Measurements from ENCODE around the gene AARS2. TPM values are rescaled to one million over a fixed set of nuclear protein-coding genes. Genes with fewer than 3 reads are reported as not detected.

Gene AARS2
- total and polyA plus RNA-seq, 4 donors = 1.9 to 9.6 (median 6.9) TPM

DNA sequence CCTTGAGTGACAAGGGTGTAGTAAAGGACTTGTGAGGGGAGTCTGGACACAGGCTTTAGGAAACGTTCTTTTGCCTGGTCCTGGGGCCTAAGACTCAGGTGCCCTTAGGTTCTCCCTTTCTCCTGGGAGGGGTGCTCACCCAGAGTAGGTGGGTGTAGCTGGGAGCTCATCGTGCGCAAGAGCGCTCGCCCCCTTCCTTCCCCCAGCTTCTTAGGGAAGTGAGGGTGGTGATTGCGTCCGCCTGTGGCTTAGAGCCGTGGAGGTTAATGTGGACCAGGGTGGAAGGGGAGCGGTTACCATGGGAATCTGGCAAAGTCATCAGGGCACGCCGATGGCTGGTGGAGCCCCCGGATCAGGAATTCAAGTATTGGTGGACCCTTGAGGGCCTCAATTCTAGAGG is 3.3 kb upstream of the AARS2 start:
- TF ChIP-seq TAF1 (conservative IDR thresholded peaks at IDR 0.05) (no peak), FOXA2 (IDR thresholded peaks at IDR 0.05) (no peak), HNF4A (conservative IDR thresholded peaks at IDR 0.05) (no peak), RAD21 (IDR thresholded peaks at IDR 0.05) (no peak)
- TF ChIP-seq, protein P1, sequence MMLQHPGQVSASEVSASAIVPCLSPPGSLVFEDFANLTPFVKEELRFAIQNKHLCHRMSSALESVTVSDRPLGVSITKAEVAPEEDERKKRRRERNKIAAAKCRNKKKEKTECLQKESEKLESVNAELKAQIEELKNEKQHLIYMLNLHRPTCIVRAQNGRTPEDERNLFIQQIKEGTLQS (IDR thresholded peaks at IDR 0.05) = no peak
- TF ChIP-seq, protein P2, sequence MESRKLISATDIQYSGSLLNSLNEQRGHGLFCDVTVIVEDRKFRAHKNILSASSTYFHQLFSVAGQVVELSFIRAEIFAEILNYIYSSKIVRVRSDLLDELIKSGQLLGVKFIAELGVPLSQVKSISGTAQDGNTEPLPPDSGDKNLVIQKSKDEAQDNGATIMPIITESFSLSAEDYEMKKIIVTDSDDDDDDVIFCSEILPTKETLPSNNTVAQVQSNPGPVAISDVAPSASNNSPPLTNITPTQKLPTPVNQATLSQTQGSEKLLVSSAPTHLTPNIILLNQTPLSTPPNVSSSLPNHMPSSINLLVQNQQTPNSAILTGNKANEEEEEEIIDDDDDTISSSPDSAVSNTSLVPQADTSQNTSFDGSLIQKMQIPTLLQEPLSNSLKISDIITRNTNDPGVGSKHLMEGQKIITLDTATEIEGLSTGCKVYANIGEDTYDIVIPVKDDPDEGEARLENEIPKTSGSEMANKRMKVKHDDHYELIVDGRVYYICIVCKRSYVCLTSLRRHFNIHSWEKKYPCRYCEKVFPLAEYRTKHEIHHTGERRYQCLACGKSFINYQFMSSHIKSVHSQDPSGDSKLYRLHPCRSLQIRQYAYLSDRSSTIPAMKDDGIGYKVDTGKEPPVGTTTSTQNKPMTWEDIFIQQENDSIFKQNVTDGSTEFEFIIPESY (IDR thresholded peaks at IDR 0.05) = no peak
- TF ChIP-seq, protein P3, sequence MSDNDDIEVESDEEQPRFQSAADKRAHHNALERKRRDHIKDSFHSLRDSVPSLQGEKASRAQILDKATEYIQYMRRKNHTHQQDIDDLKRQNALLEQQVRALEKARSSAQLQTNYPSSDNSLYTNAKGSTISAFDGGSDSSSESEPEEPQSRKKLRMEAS (IDR thresholded peaks at IDR 0.05) = no peak
- H3K4me3 ChIP-seq (ENCODE audit: low read depth in 1 of 3, low read length in 3 of 3) = no peak overlapping the region
- WGBS = 85% methylated on average over 12 of the region's 12 CpGs
- H3K36me3 ChIP-seq (ENCODE audit: control insufficient read depth in 4 of 4, insufficient read depth in 3 of 4, low read depth in 1 of 4, low read length in 3 of 4) = peaks cover 0 to under 1% (median 0%) of the 10 kb centered on the region in 4 donors
- no peak overlapping the region for H3K27ac ChIP-seq (ENCODE audit: low read depth in 1 of 2, low read length in 2 of 2)
- DNase-seq (ENCODE audit: low spot score) = no peak
- H3K4me1 ChIP-seq (ENCODE audit: control insufficient read depth in 4 of 4, insufficient read depth in 4 of 4, low read length in 3 of 4) = peaks cover 4 to 16% (median 8%) of the 10 kb centered on the region in 4 donors
- H3K9ac ChIP-seq (ENCODE audit: low read depth in 1 of 2, low read length in 2 of 2) = no peak overlapping the region
- no peaks in the 10 kb centered on the region for H3K9me3 ChIP-seq (ENCODE audit: control insufficient read depth in 4 of 4, low read length in 3 of 4)
- no peaks in the 10 kb centered on the region for H3K27me3 ChIP-seq (ENCODE audit: control insufficient read depth in 4 of 4, insufficient read depth in 4 of 4, low read length in 3 of 4)

DNA sequence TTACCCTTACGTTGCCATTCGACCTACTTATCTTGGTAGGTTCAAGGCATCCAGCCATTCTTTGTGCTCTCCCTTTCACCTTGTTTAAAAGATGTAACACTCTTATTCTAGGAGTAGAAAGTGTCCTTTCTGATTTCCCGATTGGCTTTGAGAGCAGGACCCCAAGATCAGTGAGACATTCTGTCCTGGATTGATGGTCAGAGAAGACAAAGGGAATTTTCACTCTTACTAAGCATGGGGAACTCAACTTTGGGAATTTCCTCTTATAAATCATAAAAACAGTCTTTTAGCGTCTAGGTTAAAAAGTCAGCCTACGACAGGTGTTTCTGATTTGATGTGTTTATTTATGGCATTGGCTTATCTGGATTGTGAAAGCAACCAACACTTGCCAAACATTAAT is 2.8 kb upstream of the AARS2 start:
- no peak for DNase-seq (ENCODE audit: low spot score)
- Histone ChIP-seq H3K4me3 (ENCODE audit: low read depth in 1 of 3, low read length in 3 of 3) (no peak overlapping the region), H3K36me3 (ENCODE audit: control insufficient read depth in 4 of 4, insufficient read depth in 3 of 4, low read depth in 1 of 4, low read length in 3 of 4) (peaks cover 2 to 5% (median 4%) of the 10 kb centered on the region in 4 donors), H3K27me3 (ENCODE audit: control insufficient read depth in 4 of 4, insufficient read depth in 4 of 4, low read length in 3 of 4) (no peaks in the 10 kb centered on the region), H3K4me1 (ENCODE audit: control insufficient read depth in 4 of 4, insufficient read depth in 4 of 4, low read length in 3 of 4) (peaks cover 4 to 16% (median 8%) of the 10 kb centered on the region in 4 donors), H3K27ac (ENCODE audit: low read depth in 1 of 2, low read length in 2 of 2) (no peak overlapping the region), H3K9ac (ENCODE audit: low read depth in 1 of 2, low read length in 2 of 2) (no peak overlapping the region), H3K9me3 (ENCODE audit: control insufficient read depth in 4 of 4, low read length in 3 of 4) (no peaks in the 10 kb centered on the region)
- WGBS = 71% methylated on average over 5 of the region's 5 CpGs
- no peak for TF ChIP-seq FOXA1 (IDR thresholded peaks at IDR 0.05)
- TF ChIP-seq NR2F2 (IDR thresholded peaks at IDR 0.05) = no peak
- no peak for TF ChIP-seq JUND (IDR thresholded peaks at IDR 0.05)
- no peak for TF ChIP-seq YY1 (IDR thresholded peaks at IDR 0.05)
- TF ChIP-seq SP1 (IDR thresholded peaks at IDR 0.05) = no peak
- TF ChIP-seq EGR1 (IDR thresholded peaks at IDR 0.05; ENCODE audit: low read depth in 2 of 2) = no peak
- TF ChIP-seq, protein P2 (IDR thresholded peaks at IDR 0.05) = no peak
- no peak for TF ChIP-seq FOXA2 (IDR thresholded peaks at IDR 0.05)
- no peak for TF ChIP-seq RXRA (IDR thresholded peaks at IDR 0.05)
- no peak for TF ChIP-seq HNF4G (IDR thresholded peaks at IDR 0.05)
- no peak for TF ChIP-seq GABPA (IDR thresholded peaks at IDR 0.05 in 1 of 2, conservative IDR thresholded peaks at IDR 0.05 in 1 of 2)
- TF ChIP-seq, protein P4, sequence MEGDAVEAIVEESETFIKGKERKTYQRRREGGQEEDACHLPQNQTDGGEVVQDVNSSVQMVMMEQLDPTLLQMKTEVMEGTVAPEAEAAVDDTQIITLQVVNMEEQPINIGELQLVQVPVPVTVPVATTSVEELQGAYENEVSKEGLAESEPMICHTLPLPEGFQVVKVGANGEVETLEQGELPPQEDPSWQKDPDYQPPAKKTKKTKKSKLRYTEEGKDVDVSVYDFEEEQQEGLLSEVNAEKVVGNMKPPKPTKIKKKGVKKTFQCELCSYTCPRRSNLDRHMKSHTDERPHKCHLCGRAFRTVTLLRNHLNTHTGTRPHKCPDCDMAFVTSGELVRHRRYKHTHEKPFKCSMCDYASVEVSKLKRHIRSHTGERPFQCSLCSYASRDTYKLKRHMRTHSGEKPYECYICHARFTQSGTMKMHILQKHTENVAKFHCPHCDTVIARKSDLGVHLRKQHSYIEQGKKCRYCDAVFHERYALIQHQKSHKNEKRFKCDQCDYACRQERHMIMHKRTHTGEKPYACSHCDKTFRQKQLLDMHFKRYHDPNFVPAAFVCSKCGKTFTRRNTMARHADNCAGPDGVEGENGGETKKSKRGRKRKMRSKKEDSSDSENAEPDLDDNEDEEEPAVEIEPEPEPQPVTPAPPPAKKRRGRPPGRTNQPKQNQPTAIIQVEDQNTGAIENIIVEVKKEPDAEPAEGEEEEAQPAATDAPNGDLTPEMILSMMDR (IDR thresholded peaks at IDR 0.05; ENCODE audit: low read depth, low read length, missing input control) = no peak
- TF ChIP-seq, protein P3 (IDR thresholded peaks at IDR 0.05) = no peak
